Measurements from ENCODE around the gene FTSJ3.

FTSJ3 gene

GRCh38 chr17:63855185-63855584 lies 27.7 kb upstream of the FTSJ3 start:
- CTCF ChIA-PET = no interaction called here
- POLR2A ChIA-PET (ENCODE audit: low non-redundant PET) = no interaction called here

GRCh38 chr17:63854709-63855108 lies 27.2 kb upstream of the FTSJ3 start:
- ChIA-PET POLR2A (ENCODE audit: low non-redundant PET) (no interaction called here), CTCF (no interaction called here)
- no peak overlapping the region for H3K27ac ChIP-seq
- no peak for TF ChIP-seq CTCF (conservative IDR thresholded peaks at IDR 0.05; ENCODE audit: low read depth)
- no peak for DNase-seq (ENCODE audit: low spot score)

More at GRCh38 chr17:63855185-63855584, 27.7 kb upstream of the FTSJ3 start:
- no peak for DNase-seq (ENCODE audit: low spot score)
- no peak for TF ChIP-seq CTCF (conservative IDR thresholded peaks at IDR 0.05; ENCODE audit: low read depth)
- H3K27ac ChIP-seq = no peak overlapping the region

DNA sequence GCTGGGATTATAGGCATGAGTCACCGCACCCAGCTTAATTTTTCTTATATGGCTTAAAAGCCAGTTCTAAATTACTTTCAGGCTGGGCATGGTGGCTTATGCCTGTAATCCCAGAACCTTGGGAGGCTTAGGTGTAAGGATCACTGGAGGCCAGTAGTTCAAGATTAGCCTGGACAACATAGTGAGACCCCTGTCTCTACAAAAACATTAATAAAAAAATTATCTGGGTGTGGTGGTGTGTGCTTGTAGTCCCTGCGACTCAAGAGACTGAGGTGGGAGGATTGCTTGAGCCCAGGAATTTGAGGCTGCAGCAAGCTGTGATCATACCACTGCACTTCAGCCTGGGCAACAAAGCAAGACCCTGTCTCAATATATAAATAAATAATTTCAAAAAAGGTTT lies 25.8 kb upstream of the FTSJ3 start:
- H3K27ac ChIP-seq = no peak overlapping the region
- ChIA-PET POLR2A (ENCODE audit: low non-redundant PET) (no interaction called here), CTCF (interaction anchor here (0.6 kb wide), 1 partner anchor 102 kb away, joined by 3 read pairs; no protein-coding TSS in a partner anchor)
- TF ChIP-seq CTCF (conservative IDR thresholded peaks at IDR 0.05; ENCODE audit: low read depth) = no peak
- DNase-seq (ENCODE audit: low spot score) = no peak

DNA sequence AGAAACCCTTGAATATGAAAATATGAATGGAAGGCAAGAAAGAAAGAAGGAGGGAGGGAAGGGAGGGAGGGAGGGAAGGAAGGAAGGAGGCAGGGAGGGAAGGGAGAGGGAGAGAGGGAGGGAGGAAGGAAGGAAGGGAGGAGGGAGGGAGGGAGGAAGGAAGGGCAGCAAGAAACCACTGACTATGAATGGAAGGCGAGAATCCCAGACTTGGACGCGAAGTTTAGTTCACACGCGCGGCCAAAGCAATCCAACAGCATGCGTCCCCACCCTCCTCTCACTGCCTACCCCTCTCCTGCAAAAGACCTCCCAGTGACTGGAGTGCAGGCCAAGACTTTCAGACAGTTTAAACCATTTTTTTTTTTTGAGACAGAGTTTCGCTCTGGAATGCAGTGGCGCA lies 22.9 kb upstream of the FTSJ3 start:
- no peak for TF ChIP-seq CTCF (conservative IDR thresholded peaks at IDR 0.05; ENCODE audit: low read depth)
- ChIA-PET POLR2A (ENCODE audit: low non-redundant PET) (interaction anchor here (0.5 kb wide), 1 partner anchor 23 kb away, joined by 3 read pairs; the partner anchor contains the start of gene PSMC5), CTCF (no interaction called here)
- no peak for DNase-seq (ENCODE audit: low spot score)
- no peak overlapping the region for H3K27ac ChIP-seq

DNA sequence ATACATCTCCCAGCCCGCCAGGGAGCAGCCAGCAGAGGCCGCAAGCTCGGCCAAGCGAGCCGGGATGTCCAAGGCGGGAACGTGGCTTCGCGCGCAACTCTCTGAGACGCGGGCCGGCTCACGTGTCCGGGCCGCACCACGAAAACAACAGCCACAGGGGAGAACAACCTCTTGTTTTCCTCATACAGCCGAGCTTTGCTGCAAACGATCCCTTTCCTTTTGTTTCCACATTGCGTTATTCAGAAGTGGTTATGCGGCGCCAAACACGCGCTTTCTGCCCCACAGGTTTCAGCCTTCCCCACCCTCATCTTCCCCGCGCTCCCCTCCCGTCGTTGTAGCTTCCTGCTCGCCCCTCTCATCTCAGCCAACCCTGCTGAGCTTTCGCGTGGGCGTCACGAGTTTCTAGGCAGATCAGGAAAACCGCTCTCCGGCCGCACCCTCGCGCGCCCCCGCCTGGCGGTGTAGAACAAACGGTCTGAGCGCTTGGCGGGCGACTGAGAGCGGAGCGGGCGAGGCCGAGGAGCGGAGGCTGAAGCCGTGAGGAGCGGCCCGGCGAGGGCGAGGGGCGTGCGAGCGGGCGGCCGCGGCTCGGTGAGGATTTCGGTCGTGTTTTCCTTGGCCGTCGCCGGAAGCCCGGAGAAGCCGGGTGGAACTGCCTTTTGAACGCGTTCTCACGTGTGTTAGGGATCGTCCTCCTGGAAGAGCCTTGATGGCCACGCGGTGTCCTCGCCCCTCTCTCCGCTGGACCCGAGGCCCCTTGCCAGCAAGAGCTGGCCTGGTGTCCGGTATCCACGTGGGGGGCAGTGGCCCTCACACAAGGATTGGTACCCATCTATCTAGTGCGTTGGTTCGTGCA lies 21.6 kb upstream of the FTSJ3 start:
- peak overlapping the region; percentile 51 for H3K27ac ChIP-seq
- ChIA-PET CTCF (interaction anchor here (0.6 to 1.4 kb wide), 23 partner anchors 9 to 1306 kb away, joined by 3 to 12 read pairs (median 3); partner anchors contain the start of genes FTSJ3 and GH2), POLR2A (ENCODE audit: low non-redundant PET) (no interaction called here)
- TF ChIP-seq CTCF (conservative IDR thresholded peaks at IDR 0.05; ENCODE audit: low read depth) = peak; percentile 88
- peak; percentile 92 for DNase-seq (ENCODE audit: low spot score)

DNA sequence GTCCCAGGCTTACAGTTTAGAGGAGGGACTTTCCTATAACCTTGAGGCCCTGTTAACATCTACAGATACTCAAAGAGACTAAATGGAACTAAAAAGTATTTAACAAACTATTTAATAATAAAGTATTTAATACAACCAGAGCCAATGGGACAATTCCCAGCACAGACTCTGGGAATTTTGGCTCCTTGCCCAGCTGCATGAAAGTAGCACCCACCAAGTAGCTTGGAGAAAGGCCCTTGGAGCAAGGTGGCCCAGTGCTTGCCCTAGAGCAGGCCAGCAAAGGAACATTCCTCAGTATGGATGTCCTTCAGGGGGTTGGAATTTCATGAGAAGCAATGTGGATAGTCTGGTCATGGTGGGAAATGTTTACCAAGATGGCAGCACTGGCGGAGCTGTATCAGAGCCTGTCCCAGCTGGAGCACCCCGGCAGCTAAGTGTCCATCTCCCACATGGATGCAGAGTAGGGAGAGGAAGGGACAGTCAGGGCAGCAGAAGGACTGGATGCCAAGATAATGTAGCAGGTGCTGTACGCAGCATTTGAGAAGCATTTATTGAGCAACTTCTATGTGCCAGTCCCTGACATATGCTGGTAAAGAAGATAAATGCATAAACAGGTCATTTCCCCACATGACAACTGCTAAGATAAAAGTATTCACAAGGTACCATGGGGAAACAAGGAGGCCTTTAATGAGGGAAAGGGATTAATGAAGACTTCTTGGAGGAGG lies 20.2 kb upstream of the FTSJ3 start:
- ChIA-PET POLR2A (ENCODE audit: low non-redundant PET) (interaction anchor here (0.6 kb wide), 1 partner anchor 60 kb away, joined by 9 read pairs; no protein-coding TSS in a partner anchor), CTCF (interaction anchor here (0.7 to 1.1 kb wide), 3 partner anchors 26 to 71 kb away, joined by 3 read pairs; no protein-coding TSS in a partner anchor)
- no peak for DNase-seq (ENCODE audit: low spot score)
- H3K27ac ChIP-seq = no peak overlapping the region
- no peak for TF ChIP-seq CTCF (conservative IDR thresholded peaks at IDR 0.05; ENCODE audit: low read depth)
